Ramos (cell line): ENCODE measurements around the gene WNT7A.

Source experiments
- in situ Hi-C: fragments of 300-500 bp; cut with MboI; formaldehyde crosslinking; loops from one replicate; pipeline ENCODE4 v1.14.3; 2022; ENCODE audit warnings: low sequenced_read_pairs; ENCODE audit not compliant: unreplicated experiment

WNT7A gene

DNA sequence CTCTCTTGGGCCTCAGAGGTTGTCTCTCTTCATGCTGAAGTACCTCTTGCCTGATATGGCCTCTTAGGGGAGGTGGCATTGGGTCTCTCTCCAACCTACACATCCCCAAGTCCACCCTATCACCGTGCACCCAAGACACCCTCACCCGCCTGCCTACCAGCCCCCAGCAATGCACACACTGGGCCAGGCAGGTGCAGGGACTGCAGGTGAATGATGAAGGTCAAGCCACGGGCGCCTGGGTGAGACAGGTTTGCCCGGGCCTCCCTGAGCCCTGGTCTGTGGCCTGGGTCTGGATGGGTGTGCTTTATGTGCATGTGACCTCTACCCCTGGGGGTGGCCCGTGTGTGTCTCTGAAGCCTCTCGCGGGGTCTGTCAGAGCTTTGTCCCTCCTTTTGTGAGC lies 68.3 kb downstream of the WNT7A start:
- in situ Hi-C loops = no loop called here

DNA sequence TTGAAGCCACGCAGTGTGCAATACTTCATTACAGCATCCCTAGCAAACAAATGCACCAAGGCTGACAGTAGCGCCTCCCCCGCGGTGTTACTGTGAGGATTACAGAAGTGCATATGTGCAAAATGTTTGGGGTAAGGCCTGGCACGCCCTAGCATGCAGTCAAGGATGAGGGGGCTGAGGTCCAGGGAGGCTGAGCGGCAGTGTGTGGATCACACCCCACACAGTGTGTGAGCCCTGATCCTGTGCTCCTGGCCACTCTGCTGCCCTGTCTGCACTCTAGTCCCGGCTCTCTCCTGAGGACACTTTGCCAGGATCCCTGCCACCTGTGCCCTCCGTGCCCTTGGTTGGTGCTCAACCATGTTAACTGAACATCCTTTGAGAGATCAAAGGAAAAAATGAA lies 71.3 kb downstream of the WNT7A start:
- in situ Hi-C loops = no loop called here

DNA sequence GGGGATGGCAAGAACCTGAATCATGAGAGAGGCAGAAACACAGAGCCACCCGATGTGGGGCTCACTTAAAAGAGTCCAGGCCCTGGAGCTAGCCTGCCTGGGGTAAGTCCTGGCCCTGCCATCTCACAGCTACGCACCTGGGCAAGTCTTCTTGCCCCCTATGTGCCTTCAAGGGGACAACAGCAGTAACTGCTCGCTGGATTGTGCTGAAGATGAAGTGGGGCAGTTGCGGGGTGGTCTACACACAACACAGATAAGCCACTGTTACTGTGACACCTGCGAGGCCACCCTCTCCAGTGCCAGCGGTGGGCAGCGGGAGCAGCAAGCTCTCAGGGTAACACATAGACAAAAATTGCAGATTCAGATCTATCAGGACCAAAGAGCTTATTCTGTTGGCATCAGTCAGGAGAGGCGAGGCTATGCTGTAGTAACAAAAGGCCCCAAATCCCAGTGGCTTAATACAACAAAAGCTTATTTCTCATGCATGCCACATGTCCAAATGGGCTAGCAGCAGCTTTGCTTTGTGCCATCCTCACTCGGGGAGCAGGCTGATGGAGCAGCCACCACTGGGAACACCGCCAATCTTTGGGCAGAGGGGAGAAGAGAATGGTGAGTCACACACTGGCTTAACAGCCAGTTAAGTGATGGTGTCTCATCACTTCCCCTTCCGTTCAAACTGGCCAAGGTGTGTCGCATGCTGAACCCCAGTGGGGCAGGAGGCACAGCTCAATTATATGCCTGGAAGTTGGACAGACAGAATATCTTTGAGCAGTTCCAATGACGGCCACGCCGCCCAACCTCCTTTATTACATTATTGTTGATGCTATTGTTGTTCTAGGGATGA lies 78.3 kb downstream of the WNT7A start:
- in situ Hi-C loops = no loop called here

DNA sequence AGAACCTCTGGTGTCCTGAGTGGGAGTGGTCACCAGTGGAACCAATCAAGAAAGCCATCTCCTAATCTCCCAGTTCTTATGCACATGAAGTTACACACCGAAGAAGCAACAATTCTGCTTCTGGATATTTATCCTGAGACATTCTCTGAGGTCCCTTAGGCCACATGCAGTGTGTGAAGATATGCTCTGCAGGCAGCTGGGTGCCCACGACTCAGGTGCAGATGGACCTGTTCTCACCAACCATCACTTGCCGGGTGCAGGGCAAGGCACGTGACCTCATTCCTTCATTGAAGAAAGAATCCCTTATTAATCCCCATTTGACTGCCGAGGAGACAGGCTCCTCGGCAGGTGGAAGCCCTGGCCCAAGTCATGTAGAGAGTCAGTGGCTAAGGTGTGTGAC lies 79.8 kb downstream of the WNT7A start:
- in situ Hi-C loops = no loop called here

DNA sequence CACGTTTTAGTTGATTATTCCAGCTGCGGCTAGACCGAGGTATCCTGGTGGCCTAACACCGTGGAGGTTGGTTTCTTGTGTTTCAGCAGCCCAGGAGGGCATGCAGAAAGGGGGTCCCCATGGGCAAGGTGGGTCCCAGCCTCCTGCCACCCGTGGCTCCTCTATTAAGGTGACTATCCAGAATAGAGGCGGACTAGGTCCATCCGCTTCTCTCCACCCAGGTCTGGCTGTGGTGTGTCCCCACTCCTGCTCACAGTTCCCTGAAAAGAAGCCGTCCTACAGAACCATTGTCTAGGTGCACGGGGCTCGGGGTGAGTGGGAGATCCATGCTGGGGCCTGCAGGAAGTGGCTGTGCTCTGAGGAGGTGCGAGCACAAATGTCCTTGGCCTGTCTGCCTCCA lies 81.5 kb downstream of the WNT7A start:
- in situ Hi-C loops = no loop called here

DNA sequence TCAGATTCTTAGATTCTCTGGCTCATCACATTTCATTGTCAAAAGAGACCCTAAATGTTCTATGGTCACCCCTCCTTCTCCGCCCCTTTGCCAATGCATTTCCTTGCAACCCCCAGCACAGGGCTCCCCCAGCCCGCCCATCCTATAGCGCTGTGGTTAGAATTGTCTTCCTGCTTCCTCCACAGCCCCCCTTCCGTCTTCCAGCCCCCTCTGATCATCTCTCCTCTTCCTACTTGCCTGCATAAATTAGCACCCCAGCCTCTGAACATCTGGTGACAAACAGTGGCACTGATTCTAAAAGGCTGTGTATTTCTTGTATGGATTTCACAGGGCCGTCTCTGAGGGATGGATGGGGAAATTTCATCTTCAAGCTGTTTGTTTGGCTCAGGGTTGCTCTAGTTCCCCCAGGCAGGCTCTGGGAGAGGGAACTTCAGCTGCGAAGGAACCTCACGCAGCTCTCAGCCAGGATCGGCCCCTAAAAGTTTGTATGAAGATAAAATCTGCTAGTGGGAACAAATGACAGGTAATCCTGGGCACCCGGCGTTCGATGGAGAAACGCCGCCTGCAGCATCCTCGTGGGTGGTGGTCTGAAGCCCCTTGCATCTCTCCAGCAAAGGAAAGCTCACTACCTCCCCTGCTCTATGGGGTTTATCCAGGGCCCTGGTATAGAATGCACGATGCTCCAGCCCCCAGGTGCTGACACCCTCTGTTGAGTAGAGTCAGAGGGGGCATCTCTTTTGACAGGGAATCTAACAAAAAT lies 83.0 kb downstream of the WNT7A start:
- in situ Hi-C loops = no loop called here

DNA sequence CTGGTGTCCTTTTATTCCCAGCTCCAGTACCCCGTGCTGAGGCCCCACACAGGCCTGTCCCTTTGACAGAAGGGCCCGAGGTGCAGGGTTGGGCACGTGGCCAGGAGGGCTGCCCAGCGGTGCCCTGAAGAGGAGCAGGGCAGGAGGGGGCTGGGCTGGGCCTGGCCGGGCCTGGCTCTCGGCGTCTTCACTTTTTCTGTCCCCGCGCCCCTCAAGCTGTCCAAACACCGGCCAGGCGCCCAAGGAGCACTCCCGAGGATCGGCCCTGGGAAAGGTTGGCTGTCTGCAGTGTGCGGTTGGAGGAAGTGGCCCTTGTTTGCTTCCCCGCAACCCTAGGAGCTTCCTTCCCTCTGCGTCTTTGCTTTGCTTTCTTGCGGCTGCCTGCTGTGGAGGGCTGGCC lies 84.1 kb downstream of the WNT7A start:
- in situ Hi-C loops = no loop called here

DNA sequence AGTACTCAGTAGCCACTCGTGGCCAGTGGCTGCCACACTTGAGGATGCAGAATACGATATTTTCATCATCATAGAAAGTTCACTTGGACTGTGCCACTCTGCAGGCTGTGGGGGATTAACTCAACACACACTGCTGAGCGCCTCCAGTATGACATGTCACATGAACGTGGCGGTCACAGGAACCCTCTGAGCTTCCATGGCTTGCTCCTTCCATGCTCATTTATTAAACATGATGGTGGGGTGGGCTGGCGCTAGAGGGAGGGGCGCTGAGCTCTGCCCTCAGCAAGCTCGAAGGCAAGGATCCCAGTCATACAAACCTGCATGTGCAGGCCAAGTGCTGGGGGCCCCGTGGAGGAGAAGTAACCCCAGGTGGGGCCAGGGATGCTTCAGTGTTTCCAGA lies 85.5 kb downstream of the WNT7A start:
- in situ Hi-C loops = no loop called here

DNA sequence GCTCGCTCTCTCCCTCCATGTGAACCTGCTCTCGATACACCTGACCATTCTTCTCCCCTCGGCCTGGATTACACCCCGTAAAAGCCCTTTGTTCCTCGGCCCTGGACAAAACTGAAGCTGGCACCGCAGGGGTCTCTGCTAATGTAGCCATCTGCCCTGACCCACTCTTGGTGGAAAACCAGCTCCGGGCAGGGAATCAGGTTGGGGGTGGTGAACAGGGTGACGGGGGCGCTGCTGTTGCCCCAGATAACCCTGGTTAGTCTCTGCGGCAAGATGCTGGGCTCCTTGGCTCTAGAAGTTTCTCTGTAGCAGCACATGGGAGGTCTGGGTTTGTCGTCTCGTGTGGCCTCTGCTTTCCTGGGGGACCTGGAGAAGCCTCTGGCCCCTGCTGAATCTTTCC lies 86.4 kb downstream of the WNT7A start:
- in situ Hi-C loops = no loop called here

DNA sequence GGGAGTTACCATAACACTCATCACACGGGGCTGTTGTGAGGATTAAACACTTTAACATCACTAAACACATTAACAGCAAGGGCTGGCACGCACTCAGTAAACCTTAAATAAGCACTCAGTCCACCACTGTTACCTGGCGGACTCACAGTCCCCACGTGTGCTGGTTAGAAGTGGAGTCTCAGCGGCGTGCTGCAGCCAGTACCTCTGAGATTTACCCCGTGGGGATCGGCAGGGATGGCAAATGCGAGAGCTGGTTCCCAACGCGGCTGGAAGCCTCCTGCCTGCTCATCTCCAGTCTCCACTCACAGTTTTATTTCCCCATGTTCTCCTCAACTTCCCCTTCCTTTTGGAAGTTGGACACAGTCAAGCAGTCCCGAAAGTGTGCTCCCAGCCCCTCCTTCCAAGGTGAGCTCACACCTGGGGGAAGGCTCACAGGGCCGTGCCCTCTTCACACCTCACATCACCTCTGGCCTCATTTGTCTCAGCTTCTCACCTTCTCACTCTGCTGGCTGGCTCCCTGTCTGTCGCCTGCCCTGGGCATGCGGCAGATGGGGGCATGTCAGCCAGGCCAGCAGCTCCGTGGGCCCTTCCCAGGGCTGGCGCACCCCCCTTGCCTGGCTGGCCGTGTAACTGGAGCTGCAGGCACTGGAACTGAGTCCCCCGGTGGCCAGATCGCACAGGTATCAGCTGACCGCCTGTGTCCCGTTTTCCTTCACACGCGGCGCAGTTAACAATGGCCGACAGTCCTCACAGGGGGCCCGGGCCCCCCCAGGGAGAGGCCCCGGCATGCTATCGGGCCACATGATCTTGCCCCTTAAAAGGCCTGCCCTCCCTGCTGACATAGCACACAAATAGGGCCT lies 87.1 kb downstream of the WNT7A start:
- in situ Hi-C loops = no loop called here

DNA sequence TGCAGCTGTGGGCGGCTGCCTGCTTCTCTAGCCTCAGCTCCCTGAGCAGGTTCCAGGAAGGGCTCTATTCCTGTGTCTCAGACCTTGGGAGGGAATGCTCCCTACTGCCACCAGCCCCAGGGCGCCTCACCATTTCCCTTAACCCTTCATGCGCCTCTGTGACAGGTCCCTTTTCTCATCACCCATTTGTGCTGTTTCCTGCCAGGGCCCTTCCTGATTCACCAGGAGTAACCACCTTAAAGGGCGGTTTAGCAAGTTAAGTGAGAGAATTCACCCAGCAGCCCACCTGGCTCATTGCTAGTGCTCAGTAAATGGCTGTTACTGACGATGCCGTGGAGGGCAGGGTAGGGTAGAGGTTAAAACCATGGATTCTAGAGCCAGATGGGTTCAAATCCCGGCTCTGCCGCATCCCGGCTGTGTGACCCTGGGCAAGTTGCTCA lies 87.8 kb downstream of the WNT7A start:
- in situ Hi-C loops = no loop called here

DNA sequence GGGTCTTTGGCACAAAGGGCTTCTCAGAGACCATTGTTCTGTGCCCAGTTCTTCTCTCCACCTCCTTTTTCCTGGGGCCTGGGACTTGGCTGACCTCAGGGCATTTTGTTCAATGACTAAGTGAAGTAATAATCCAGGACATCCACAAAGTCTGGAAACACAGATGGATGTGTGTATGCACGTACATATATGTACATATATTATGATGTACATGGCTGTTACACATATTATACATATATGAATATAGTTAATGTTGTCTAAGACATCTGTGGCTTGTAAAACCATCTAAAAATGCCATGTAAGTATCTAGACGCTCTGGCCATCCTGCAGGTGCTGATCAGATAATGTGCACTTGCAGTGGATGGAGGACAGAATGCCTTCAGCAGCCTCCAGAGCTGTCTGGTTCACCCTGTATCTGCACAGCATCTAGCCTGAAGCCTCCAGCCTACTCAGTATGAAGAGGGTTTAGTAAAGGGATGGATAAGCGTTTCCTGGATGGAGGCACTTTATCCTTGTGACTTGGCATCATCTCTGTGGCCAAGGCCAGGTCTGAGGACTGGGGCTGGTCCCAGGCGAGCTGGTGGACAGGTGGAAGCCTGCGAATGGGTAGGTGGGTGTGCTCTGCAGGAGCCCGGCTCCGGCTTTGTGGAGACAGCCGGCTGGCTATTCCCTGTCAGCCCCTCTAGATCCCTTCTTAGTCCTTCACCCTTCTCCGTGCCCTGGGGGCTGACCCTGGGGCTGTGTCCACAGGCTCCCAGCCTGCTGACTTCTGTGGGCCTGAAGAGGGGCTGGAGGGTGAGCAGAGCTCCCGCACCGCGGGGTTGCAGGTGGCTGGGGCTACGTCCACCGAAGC lies 88.4 kb downstream of the WNT7A start:
- in situ Hi-C loops = no loop called here

DNA sequence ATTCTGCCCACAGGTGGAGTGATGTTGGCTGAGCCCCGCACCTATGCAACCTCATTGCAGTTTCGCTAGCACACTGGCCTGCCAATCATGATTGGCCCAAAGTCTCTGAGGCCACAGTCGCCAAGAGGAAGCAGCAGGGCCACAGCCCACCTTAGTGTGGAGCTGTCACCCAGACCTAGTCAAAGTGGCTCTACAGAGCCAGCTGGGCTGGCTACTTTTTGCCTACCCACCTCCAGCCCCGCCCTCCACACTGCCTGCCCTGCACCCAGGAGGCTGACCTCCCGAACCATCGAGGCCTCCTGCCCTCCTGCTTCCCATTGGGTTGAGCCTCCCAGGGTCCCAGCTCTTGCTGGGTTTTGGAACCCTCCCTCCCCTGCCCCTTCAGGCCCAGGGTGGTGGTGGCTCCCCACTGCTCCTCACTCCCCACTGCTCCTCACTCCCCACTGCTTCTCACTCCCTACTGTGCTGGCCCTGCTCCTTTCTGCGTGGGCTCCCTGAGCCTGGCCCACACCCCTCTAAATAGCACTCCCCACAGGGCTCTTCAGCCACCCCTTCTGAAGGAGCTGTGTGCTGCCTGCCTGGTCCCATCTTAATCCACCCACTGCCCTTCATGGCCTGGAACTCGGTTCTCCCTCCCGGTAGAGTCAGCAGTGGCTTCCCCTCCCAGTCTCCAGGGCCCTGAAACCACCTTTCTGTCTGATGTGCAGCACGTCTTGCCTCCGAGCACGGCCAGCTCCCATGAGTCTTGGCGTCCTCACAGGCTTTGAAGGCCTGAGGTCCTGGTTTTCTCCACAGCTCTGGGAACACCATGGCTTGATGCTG lies 89.3 kb downstream of the WNT7A start:
- in situ Hi-C loops = no loop called here

DNA sequence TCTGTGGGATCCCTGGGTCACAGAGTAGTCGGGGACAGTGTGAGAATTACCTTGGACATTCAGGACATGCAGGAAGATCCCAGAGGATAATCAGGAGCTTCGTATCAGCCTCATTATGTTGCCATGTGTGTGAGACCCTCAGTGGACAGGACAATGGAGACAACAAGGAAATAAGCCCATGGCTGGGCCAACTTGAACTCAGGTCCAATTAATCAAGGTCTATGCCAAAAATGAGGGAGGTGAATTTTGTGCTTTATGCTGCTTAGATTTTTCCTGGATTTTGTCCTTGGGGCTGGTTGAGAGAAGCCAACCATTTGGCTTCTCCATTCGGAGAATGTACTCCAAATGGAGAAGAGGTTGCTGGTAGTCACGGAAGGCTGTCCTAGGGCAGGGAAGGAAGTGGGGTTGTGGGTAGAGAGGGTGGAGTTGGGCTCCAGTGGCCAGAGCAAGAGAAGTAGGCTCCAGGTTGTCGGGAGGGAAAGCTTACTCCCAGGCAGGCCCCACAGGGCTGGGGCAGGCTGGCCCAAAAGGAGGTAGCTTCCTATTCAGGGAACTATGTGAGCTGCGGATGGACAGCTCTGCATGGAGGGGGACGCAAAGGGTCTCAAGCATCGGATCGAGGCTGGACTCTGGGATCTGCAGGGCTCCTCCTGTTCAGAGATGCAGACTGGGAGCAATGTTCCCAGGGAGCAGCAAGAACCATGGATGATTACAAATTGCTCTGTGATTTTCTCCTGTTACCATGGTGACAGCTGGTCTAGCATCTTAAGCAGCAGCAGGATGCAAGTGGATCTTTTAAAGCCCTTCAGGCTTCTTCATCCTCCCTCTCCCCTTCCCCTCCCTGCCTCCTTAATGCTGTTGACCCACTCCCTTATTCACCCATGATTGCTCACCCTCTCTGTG lies 91.1 kb downstream of the WNT7A start:
- in situ Hi-C loops = no loop called here

DNA sequence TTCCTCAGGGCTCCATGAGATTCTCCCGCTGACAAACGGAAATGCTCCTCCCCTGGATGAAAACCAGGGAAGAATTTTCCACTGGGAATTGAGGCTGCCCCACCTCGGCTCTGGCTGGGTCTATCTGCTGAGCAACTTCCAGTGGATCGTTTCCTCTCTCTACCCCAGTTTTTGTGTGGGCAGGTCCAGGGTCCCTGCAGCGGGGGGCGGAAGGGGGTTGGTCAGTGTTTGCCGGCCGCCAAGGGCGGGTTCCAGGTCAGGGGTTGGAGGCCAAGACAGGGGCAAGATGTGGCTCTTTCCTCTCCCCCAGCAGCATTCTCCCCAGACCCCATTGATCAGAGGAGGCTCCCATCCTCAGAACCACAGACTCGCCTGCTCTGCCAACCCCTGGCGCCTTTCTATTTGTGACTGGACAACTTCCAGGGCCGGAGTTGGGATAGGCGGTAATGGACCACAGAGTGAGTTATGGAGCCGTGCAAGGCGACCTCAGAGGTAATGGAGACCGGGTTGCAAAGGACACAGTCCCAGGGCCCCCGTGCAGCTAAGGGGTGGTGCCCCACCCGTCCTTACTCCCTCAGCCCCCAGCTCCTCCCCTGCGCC lies 92.2 kb downstream of the WNT7A start:
- in situ Hi-C loops = no loop called here

DNA sequence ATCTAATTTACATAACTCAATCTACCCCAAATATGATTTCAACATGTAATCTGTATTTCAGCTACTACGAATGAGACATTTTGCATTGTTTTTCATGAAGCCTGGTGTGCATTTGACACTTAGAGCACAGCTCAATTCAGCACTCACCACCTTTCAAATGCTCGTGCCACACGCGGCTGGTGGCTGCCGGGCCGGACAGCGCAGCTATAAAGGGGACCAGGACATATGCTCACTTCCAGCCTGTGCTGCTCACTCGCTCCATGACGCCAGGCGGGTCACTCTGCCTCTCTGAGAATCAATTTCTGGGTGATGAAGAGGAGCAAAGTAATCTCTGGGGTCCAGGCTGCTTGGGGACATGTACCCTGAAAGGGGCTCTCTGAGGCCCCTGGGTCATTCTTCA lies 93.1 kb downstream of the WNT7A start:
- in situ Hi-C loops = no loop called here

DNA sequence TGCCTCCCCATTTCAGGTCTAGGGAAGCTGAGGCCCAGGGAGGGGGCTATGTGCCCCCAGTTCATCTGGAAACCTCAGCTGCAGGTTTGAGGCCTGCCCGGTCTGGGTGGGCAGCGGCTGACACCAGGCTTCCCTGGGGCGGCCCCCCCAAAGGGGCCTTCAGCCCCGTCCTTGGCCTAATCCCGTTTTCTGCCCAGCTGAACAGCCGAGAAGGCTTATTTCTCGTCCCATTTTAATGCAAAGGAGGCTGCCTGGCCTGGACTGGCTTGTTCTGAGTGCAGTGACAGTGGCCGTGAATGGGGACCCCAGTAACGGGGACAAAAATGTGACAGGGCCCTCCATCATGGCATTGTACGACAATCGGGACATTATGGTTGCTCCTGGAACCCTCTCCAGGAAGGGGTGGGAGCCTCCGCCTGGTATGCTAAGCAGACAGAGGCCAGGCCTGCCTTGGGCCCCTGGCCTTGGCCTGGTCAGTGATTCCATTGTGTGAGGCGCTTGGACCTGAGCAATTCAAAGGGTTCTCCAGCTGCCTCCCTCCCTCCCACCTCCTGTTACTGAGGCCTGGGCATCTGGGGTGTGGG lies 93.9 kb downstream of the WNT7A start:
- in situ Hi-C loops = no loop called here
